SK-N-SH (cell line): Measurements from ENCODE around the gene S100A2. TPM values are rescaled to one million over a fixed set of nuclear protein-coding genes. Genes with fewer than 3 reads are reported as not detected.

Experiments used
- CTCF ChIA-PET: fragments of 300-600, 350-600 bp; formaldehyde crosslinking; extraction: SDS; loops from one replicate; lab custom pipeline; 2021; lab: Yijun Ruan, JAX
- POLR2A ChIA-PET: fragments of 350-600 bp; sonication (Branson Sonifier 250); formaldehyde crosslinking; extraction: SDS; loops from one replicate; lab custom pipeline; 2020; ENCODE audit warnings: antibody characterized with exemption, inconsistent platforms; lab: Yijun Ruan, JAX
- DNase-seq: peaks from one replicate; pipeline ENCODE4 v3.0.0; 2012
- H2AFZ ChIP-seq: fragments of 200-600 bp; sonication (generic); 2 replicates; pipeline ENCODE4 v1.8.1; 2016; ENCODE audit warnings: antibody characterized with exemption, mild to moderate bottlenecking, low read depth
- H3F3A ChIP-seq: fragments of 200-600 bp; sonication (generic); replicated peaks from 2 replicates; pipeline ENCODE3; 2016; ENCODE audit warnings: antibody characterized with exemption, mild to moderate bottlenecking; ENCODE audit not compliant: insufficient read depth
- H3K27ac ChIP-seq, 2 experiments: fragments of 200-500 bp in 1 of 2; fragments of 200-600 bp in 1 of 2; sonication (Bioruptor generic) in 1 of 2; sonication (generic), shearing (Covaris generic) in 1 of 2; 2 replicates each; pipeline versions ENCODE4 v1.5.1 to v1.6.1; 2014 to 2016; ENCODE audit warnings: low read depth in 2 of 2, inconsistent platforms in 1 of 2, low read length in 1 of 2, mild to moderate bottlenecking in 1 of 2, mixed read lengths in 1 of 2
- H3K27me3 ChIP-seq: fragments of 200-600 bp; sonication (generic), shearing (Covaris generic); 2 replicates; pipeline ENCODE4 v1.6.1; 2016; ENCODE audit warnings: mixed run types; ENCODE audit not compliant: insufficient read depth
- H3K36me3 ChIP-seq, 2 experiments: fragments of 200-500 bp in 1 of 2; fragments of 200-600 bp in 1 of 2; sonication (Bioruptor generic) in 1 of 2; sonication (generic) in 1 of 2; replicated peaks in 1 of 2; 2 replicates each; pipeline versions ENCODE3 to v1.5.1; 2014 to 2016; ENCODE audit warnings: low read length in 1 of 2, mild to moderate bottlenecking in 1 of 2; ENCODE audit not compliant: insufficient read depth in 2 of 2, control insufficient read depth in 1 of 2
- H3K4me1 ChIP-seq, 2 experiments: fragments of 200-500 bp in 1 of 2; fragments of 200-600 bp in 1 of 2; sonication (Bioruptor generic) in 1 of 2; sonication (generic), shearing (Covaris generic) in 1 of 2; 2 replicates each; pipeline versions ENCODE4 v1.5.1 to v1.6.1; 2014 to 2016; ENCODE audit warnings: low read depth in 1 of 2, low read length in 1 of 2, mixed run types in 1 of 2; ENCODE audit not compliant: insufficient read depth in 2 of 2, control insufficient read depth in 1 of 2
- H3K4me2 ChIP-seq: fragments of 200-600 bp; sonication (generic), shearing (Covaris generic); 2 replicates; pipeline ENCODE4 v1.6.1; 2017; ENCODE audit warnings: mixed run types
- H3K4me3 ChIP-seq, 2 experiments: fragments of 200-500 bp in 1 of 2; fragments of 200-600 bp in 1 of 2; sonication (Bioruptor generic) in 1 of 2; sonication (generic), shearing (Covaris generic) in 1 of 2; 2 replicates each; pipeline versions ENCODE4 v1.5.1 to v1.8.1; 2014 to 2016; ENCODE audit warnings: low read depth in 2 of 2, inconsistent platforms in 1 of 2, low read length in 1 of 2, mild to moderate bottlenecking in 1 of 2, mixed read lengths in 1 of 2, moderate library complexity in 1 of 2
- H3K79me2 ChIP-seq: fragments of 200-600 bp; sonication (generic); 2 replicates; pipeline ENCODE4 v1.8.1; 2017; ENCODE audit warnings: mild to moderate bottlenecking; ENCODE audit not compliant: insufficient read depth
- H3K9ac ChIP-seq: fragments of 200-600 bp; sonication (generic); 2 replicates; pipeline ENCODE4 v1.6.1; 2017; ENCODE audit warnings: mixed run types
- H3K9me2 ChIP-seq: fragments of 200-600 bp; sonication (generic); 2 replicates; pipeline ENCODE4 v1.6.1; 2017; ENCODE audit warnings: mixed run types
- H3K9me3 ChIP-seq: fragments of 200-600 bp; sonication (generic); 2 replicates; pipeline ENCODE4 v1.6.1; 2017; ENCODE audit warnings: mixed run types, mild to moderate bottlenecking, moderate library complexity
- H4K20me1 ChIP-seq: fragments of 200-600 bp; sonication (generic); 2 replicates; pipeline ENCODE4 v1.6.1; 2017; ENCODE audit warnings: mild to moderate bottlenecking, mixed run types; ENCODE audit not compliant: insufficient read depth
- EZH2phosphoT487 ChIP-seq: fragments of 200-600 bp; sonication (generic); IDR thresholded peaks from 2 replicates; pipeline ENCODE4 v1.6.1; 2017; ENCODE audit warnings: low read depth, mixed run types, mild to moderate bottlenecking, antibody characterized with exemption, moderate library complexity, borderline replicate concordance
- FOXJ3 ChIP-seq: sonication (generic); formaldehyde crosslinking; IDR thresholded peaks from 2 replicates; pipeline ENCODE4 v1.5.1; 2020; ENCODE audit warnings: mild to moderate bottlenecking, missing genetic modification reagents
- FOXM1 ChIP-seq: IDR thresholded peaks from 2 replicates; pipeline ENCODE4 v1.4.0; 2012; ENCODE audit warnings: low read depth, mild to moderate bottlenecking
- GATA2 ChIP-seq: sonication (generic); formaldehyde crosslinking; IDR thresholded peaks from 2 replicates; pipeline ENCODE4 v1.5.0; 2020; ENCODE audit warnings: mild to moderate bottlenecking, missing genetic modification reagents
- NFIC ChIP-seq: IDR thresholded peaks from 2 replicates; pipeline ENCODE4 v1.4.0; 2012; ENCODE audit warnings: borderline replicate concordance
- NRF1 ChIP-seq: IDR thresholded peaks from 2 replicates; pipeline ENCODE4 v1.6.1; 2012; ENCODE audit warnings: low read depth, mild to moderate bottlenecking, low read length
- POLR2AphosphoS5 ChIP-seq: IDR thresholded peaks from 2 replicates; pipeline ENCODE4 v1.6.1; 2012; ENCODE audit warnings: low read depth, low read length
- RXRA ChIP-seq: IDR thresholded peaks from 2 replicates; pipeline ENCODE4 v1.4.0; 2012; ENCODE audit warnings: low read depth, mild to moderate bottlenecking, borderline replicate concordance
- TAF1 ChIP-seq: IDR thresholded peaks from 2 replicates; pipeline ENCODE4 v1.6.1; 2012; ENCODE audit warnings: low read depth, mild to moderate bottlenecking, low read length, moderate library complexity, borderline replicate concordance
- TCF12 ChIP-seq: IDR thresholded peaks from 2 replicates; pipeline ENCODE4 v1.4.0; 2012
- TEAD4 ChIP-seq: IDR thresholded peaks from 2 replicates; pipeline ENCODE4 v1.4.0; 2012; ENCODE audit warnings: mild to moderate bottlenecking, borderline replicate concordance; ENCODE audit not compliant: insufficient read depth
- WGBS: methylation state at CpG from one replicate; pipeline ENCODE4 v1.1.6; 2017; ENCODE audit warnings: low lambda C conversion rate; 5-methylcytosine and 5-hydroxymethylcytosine counted together
- polyA plus RNA-seq, 3 experiments: library from polyadenylated mRNA; depleted of rRNA; stranded (reverse); fragments of >200 nt; gene quantifications; 2 replicates each; pipeline ENCODE4 v1.2.3, GENCODE V29; 2012
- TF ChIP-seq, protein P1 (sequence below): IDR thresholded peaks from 2 replicates; pipeline ENCODE4 v1.4.0; 2012; ENCODE audit warnings: low read depth
- TF ChIP-seq, protein P2 (sequence below): IDR thresholded peaks from 2 replicates; pipeline ENCODE4 v1.4.0; 2012; ENCODE audit warnings: low read depth, borderline replicate concordance

S100A2 gene
- polyA plus RNA-seq, 1 of the 3 experiments (the other 2 are of a cell fraction) = 31.4 TPM

DNA sequence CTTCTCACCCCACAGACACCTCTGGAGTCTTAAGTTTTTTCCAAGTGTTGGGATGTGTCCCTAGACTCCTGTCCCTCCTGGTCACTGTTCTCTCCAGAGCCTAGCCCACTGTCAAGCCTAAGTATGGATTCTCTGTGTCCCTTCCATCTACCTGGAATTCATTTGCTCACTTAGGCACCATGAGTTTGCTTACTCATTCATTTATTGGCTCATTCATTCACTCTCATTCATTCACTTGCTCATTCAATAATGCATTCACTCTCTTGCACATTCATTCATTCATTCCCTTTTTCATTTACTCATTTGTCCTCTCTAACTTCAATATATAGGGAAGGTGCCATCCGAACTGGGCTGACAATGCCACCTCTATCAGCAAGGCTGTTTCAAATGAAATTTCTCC, 45.7 kb upstream of the S100A2 start:
- Histone ChIP-seq H3K4me1 (peaks cover 15 to 23% of the 10 kb centered on the region in 2 experiments; a peak in 3 of 4 replicates), H3K27ac (no peak overlapping the region), H2AFZ (no peak overlapping the region), H4K20me1 (no peaks in the 10 kb centered on the region), H3K4me2 (peak overlapping the region; percentile 67), H3K9ac (no peak overlapping the region), H3K36me3 (peaks cover 13 to 15% of the 10 kb centered on the region in 2 experiments), H3K79me2 (peaks cover 51% of the 10 kb centered on the region), H3K9me2 (no peaks in the 10 kb centered on the region), H3K9me3 (no peaks in the 10 kb centered on the region), H3K27me3 (no peaks in the 10 kb centered on the region), H3K4me3 (peak overlapping the region; percentile 49 to 51; a peak in 2 of 4 replicates), H3F3A (peaks cover 19% of the 10 kb centered on the region)
- WGBS = 83% methylated on average over 1 of the region's 1 CpG
- POLR2A ChIA-PET = no interaction called here
- DNase-seq = no peak
- TF ChIP-seq NRF1 = no peak
- no peak for TF ChIP-seq EZH2phosphoT487
- no peak for TF ChIP-seq RXRA
- no peak for TF ChIP-seq POLR2AphosphoS5
- TF ChIP-seq TCF12 = no peak
- TF ChIP-seq, protein P1, sequence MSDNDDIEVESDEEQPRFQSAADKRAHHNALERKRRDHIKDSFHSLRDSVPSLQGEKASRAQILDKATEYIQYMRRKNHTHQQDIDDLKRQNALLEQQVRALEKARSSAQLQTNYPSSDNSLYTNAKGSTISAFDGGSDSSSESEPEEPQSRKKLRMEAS = no peak
- CTCF ChIA-PET = interaction anchor here (1.4 to 3.5 kb wide), 3 partner anchors 8 to 40 kb away, joined by 5 to 11 read pairs (median 10); no protein-coding TSS in a partner anchor

DNA sequence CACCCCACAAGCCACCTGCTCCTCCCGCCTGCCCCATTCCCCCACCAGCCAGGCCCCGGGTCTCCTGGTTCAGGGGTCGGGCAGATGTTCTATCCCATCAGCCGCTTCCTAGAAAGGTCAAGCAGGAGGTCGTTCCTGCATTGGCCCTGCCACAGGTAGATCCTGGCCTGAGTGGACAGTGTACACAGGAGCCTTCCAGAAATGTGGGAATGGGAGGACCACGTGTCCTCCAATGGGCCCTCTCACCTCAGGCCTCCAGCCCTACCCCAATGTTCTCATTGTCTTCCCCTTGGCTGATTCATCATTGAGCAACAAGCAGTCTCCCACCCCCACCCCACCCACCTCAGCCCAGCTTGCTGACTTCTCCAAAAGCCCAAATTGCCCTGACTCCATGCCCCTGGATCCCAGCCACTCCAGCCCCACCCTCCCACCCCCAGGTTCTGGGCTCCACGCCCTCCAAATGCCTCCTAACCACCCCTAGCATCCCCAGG, 45.2 kb upstream of the S100A2 start:
- H4K20me1 ChIP-seq = no peaks in the 10 kb centered on the region
- no peak overlapping the region for H2AFZ ChIP-seq
- no peak overlapping the region for H3K9ac ChIP-seq
- TF ChIP-seq, protein P2, sequence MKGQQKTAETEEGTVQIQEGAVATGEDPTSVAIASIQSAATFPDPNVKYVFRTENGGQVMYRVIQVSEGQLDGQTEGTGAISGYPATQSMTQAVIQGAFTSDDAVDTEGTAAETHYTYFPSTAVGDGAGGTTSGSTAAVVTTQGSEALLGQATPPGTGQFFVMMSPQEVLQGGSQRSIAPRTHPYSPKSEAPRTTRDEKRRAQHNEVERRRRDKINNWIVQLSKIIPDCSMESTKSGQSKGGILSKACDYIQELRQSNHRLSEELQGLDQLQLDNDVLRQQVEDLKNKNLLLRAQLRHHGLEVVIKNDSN = no peak
- TF ChIP-seq TEAD4 = no peak
- TF ChIP-seq TAF1 = no peak
- no peak for TF ChIP-seq RXRA
- TF ChIP-seq FOXM1 = no peak
- no peak for TF ChIP-seq GATA2
- no peak for TF ChIP-seq FOXJ3
- no peak for TF ChIP-seq NFIC
- H3K4me3 ChIP-seq = no peak overlapping the region
- peaks cover 15 to 23% of the 10 kb centered on the region in 2 experiments; a peak in 3 of 4 replicates for H3K4me1 ChIP-seq
- 83% methylated on average over 6 of the region's 7 CpGs for WGBS
- peak overlapping the region; percentile 99 for H3K4me2 ChIP-seq
- peaks cover 13 to 19% of the 10 kb centered on the region in 2 experiments for H3K36me3 ChIP-seq
- DNase-seq = no peak
- H3K27me3 ChIP-seq = no peaks in the 10 kb centered on the region
- ChIA-PET CTCF (interaction anchor here (1.4 kb wide), 1 partner anchor 39 kb away, joined by 5 read pairs; no protein-coding TSS in a partner anchor), POLR2A (no interaction called here)
- peaks cover 51% of the 10 kb centered on the region for H3K79me2 ChIP-seq
- H3K9me3 ChIP-seq = no peaks in the 10 kb centered on the region
- H3K9me2 ChIP-seq = no peaks in the 10 kb centered on the region
- peaks cover 21% of the 10 kb centered on the region for H3F3A ChIP-seq
- peak overlapping the region in 1 of 2 experiments; percentile 84; a peak in 2 of 4 replicates for H3K27ac ChIP-seq
